Mesothelial cell of epicardium (in vitro differentiated cells): ENCODE results near the gene GCLC. TPM values are rescaled to one million over a fixed set of nuclear protein-coding genes. Genes with fewer than 3 reads are reported as not detected.

Experiments used
- DNase-seq, 2 experiments: peaks; one replicate each; pipeline ENCODE4 v3.0.0; 2021; ENCODE audit warnings: low spot score in 2 of 2; ENCODE audit not compliant: unreplicated experiment in 2 of 2
- H3K27ac Mint-ChIP-seq: 2 replicates; pipeline ENCODE4 v1.8.0; 2021; ENCODE audit warnings: mixed read lengths
- H3K27me3 Mint-ChIP-seq: 2 replicates; pipeline ENCODE4 v1.8.0; 2021; ENCODE audit warnings: low read depth, mixed read lengths
- H3K36me3 Mint-ChIP-seq: 2 replicates; pipeline ENCODE4 v1.8.0; 2021; ENCODE audit warnings: mixed read lengths
- H3K4me1 Mint-ChIP-seq: 2 replicates; pipeline ENCODE4 v1.8.0; 2021; ENCODE audit warnings: mixed read lengths
- H3K4me3 Mint-ChIP-seq: 2 replicates; pipeline ENCODE4 v1.8.0; 2021; ENCODE audit warnings: mild to moderate bottlenecking, moderate library complexity, mixed read lengths
- H3K9me3 Mint-ChIP-seq: 2 replicates; pipeline ENCODE4 v1.8.0; 2021; ENCODE audit warnings: mixed read lengths
- CTCF ChIP-seq: fragments of 200-600 bp; sonication (generic); IDR thresholded peaks from one replicate; pipeline ENCODE4 v1.5.0; 2021; ENCODE audit warnings: antibody characterized with exemption; ENCODE audit not compliant: unreplicated experiment
- total RNA-seq: library from RNA; stranded (reverse); gene quantifications from 3 replicates; pipeline ENCODE4 v1.2.1, GENCODE V29; 2021

Gene GCLC
- total RNA-seq, 1 donor from 2014 or later: 18.7 TPM

GRCh38 chr6:53456809-53457208, 88.1 kb downstream of the GCLC start:
- Mint-ChIP-seq H3K9me3 (peaks cover 16% of the 10 kb centered on the region), H3K27me3 (no peaks in the 10 kb centered on the region), H3K27ac (no peak overlapping the region), H3K4me1 (no peaks in the 10 kb centered on the region), H3K4me3 (no peak overlapping the region), H3K36me3 (no peaks in the 10 kb centered on the region)
- no peak for TF ChIP-seq CTCF
- DNase-seq: no peak

- Mint-ChIP-seq H3K27ac (no peak overlapping the region), H3K36me3 (no peaks in the 10 kb centered on the region), H3K4me3 (no peak overlapping the region), H3K9me3 (peaks cover 24% of the 10 kb centered on the region), H3K27me3 (no peaks in the 10 kb centered on the region), H3K4me1 (no peaks in the 10 kb centered on the region)
- TF ChIP-seq CTCF: no peak
- no peak for DNase-seq
Measured at GRCh38 chr6:53455678-53456077, 89.2 kb downstream of the GCLC start.

GRCh38 chr6:53451165-53451564, 93.7 kb downstream of the GCLC start:
- Mint-ChIP-seq H3K27me3 (no peaks in the 10 kb centered on the region), H3K36me3 (no peaks in the 10 kb centered on the region), H3K9me3 (peaks cover 30% of the 10 kb centered on the region), H3K4me1 (peaks cover 8% of the 10 kb centered on the region), H3K27ac (no peak overlapping the region), H3K4me3 (no peak overlapping the region)
- no peak for DNase-seq
- no peak for TF ChIP-seq CTCF

- no peak for TF ChIP-seq CTCF
- peaks cover 8% of the 10 kb centered on the region for H3K4me1 Mint-ChIP-seq
- no peak for DNase-seq
- no peaks in the 10 kb centered on the region for H3K36me3 Mint-ChIP-seq
- H3K27ac Mint-ChIP-seq: no peak overlapping the region
- H3K4me3 Mint-ChIP-seq: no peak overlapping the region
- H3K9me3 Mint-ChIP-seq: peaks cover 18% of the 10 kb centered on the region
- H3K27me3 Mint-ChIP-seq: no peaks in the 10 kb centered on the region
Measured at GRCh38 chr6:53447865-53448264, 97.0 kb downstream of the GCLC start.

Other genes with a start within 250 kb of the GCLC start
- gene ELOVL5, start 196.2 kb downstream of the GCLC start, total RNA-seq: 109 to 113 TPM (median 110 TPM) in 3 replicates
- gene KLHL31, start 120.7 kb upstream of the GCLC start, total RNA-seq: 4.4 to 5.2 TPM (median 4.5 TPM) in 3 replicates
- 26.1 to 30.4 TPM (median 27.0 TPM) in 3 replicates for gene LRRC1, start 249.9 kb upstream of the GCLC start, total RNA-seq